ENCODE results near the gene YWHAB. TPM values are rescaled to one million over a fixed set of nuclear protein-coding genes. Genes with fewer than 3 reads are reported as not detected.

The YWHAB gene
- total and polyA plus RNA-seq, 11 donors: 32.2 to 160 (median 120) TPM

GRCh38 chr20:44914924-44915323 lies 29.4 kb downstream of the YWHAB start:
- intact Hi-C loops (cut with DNase I): no loop called here
- Histone ChIP-seq H3K9me3 (no peaks in the 10 kb centered on the region), H3K27me3 (no peaks in the 10 kb centered on the region), H3K27ac (no peak overlapping the region), H3K4me3 (no peak overlapping the region), H3K36me3 (peaks cover 0 to 13% (median 0%) of the 10 kb centered on the region in 9 donors), H3K4me1 (peaks cover 0 to 8% (median 4%) of the 10 kb centered on the region in 12 donors)
- TF ChIP-seq POLR2A (IDR thresholded peaks at IDR 0.05) (no peak), CTCF (IDR thresholded peaks at IDR 0.05) (no peak)
- no peak for ATAC-seq
- WGBS, 4 donors: 59 to 77% (median 75%) methylated on average over 1 of the region's 1 CpG
- DNase-seq: no peak

GRCh38 chr20:44916586-44916985 lies 31.1 kb downstream of the YWHAB start:
- TF ChIP-seq CTCF (IDR thresholded peaks at IDR 0.05) (no peak), POLR2A (IDR thresholded peaks at IDR 0.05) (no peak)
- H3K36me3 ChIP-seq: peaks cover 0 to 13% (median 0%) of the 10 kb centered on the region in 9 donors
- ATAC-seq (no peak), DNase-seq (no peak)
- intact Hi-C loops (cut with DNase I): no loop called here
- H3K27me3 ChIP-seq: no peaks in the 10 kb centered on the region
- WGBS, 4 donors: 93 to 97% (median 95%) methylated on average over 12 of the region's 12 CpGs
- no peaks in the 10 kb centered on the region for H3K9me3 ChIP-seq
- no peak overlapping the region for H3K27ac ChIP-seq
- no peaks in the 10 kb centered on the region for H3K4me1 ChIP-seq
- no peak overlapping the region for H3K4me3 ChIP-seq

GRCh38 chr20:44917399-44917798 lies 31.9 kb downstream of the YWHAB start:
- H3K27me3 ChIP-seq: no peaks in the 10 kb centered on the region
- WGBS, 4 donors: 95 to 98% (median 97%) methylated on average over 2 of the region's 2 CpGs
- no peak for ATAC-seq

GRCh38 chr20:44918342-44918741 lies 32.8 kb downstream of the YWHAB start:
- WGBS, 4 donors: 96 to 100% (median 99%) methylated on average over 3 of the region's 3 CpGs
- Histone ChIP-seq H3K27ac (no peak overlapping the region), H3K4me1 (no peaks in the 10 kb centered on the region), H3K4me3 (no peak overlapping the region), H3K9me3 (no peaks in the 10 kb centered on the region), H3K27me3 (no peaks in the 10 kb centered on the region), H3K36me3 (peaks cover 0 to 16% (median 0%) of the 10 kb centered on the region in 9 donors)
- TF ChIP-seq CTCF (IDR thresholded peaks at IDR 0.05) (no peak), POLR2A (IDR thresholded peaks at IDR 0.05) (no peak)
- intact Hi-C loops (cut with DNase I): no loop called here
- DNase-seq (no peak), ATAC-seq (no peak)

More at GRCh38 chr20:44917399-44917798, 31.9 kb downstream of the YWHAB start:
- DNase-seq: no peak
- intact Hi-C loops (cut with DNase I): no loop called here
- TF ChIP-seq POLR2A (IDR thresholded peaks at IDR 0.05): no peak
- TF ChIP-seq CTCF (IDR thresholded peaks at IDR 0.05): no peak
- Histone ChIP-seq H3K4me1 (no peaks in the 10 kb centered on the region), H3K27ac (no peak overlapping the region), H3K4me3 (no peak overlapping the region), H3K36me3 (peaks cover 0 to 17% (median 0%) of the 10 kb centered on the region in 9 donors), H3K9me3 (no peaks in the 10 kb centered on the region)

All from heart left ventricle (tissue), 16 donors.